GM12878 (cell line): ENCODE measurements around the gene KIF14. TPM values are rescaled to one million over a fixed set of nuclear protein-coding genes. Genes with fewer than 3 reads are reported as not detected.

Source experiments
- ATAC-seq: fragments of 200-7000 bp; cut with Tn5 transposase; 3 replicates; pipeline ENCODE4 v1.9.1; 2020; ENCODE audit warnings: mild to moderate bottlenecking, moderate library complexity
- BruUV-seq: library from RNA; stranded (reverse); fragments of 400-500 nt; replicated peaks from 2 replicates; lab custom pipeline; 2021; lab: Mats Ljungman, UMichigan
- CTCF ChIA-PET: fragments of 300-600 bp; sonication (Branson Sonifier 250); formaldehyde crosslinking; extraction: SDS; loops from one replicate; lab custom pipeline; 2021; ENCODE audit warnings: inconsistent platforms; lab: Yijun Ruan, JAX
- POLR2A ChIA-PET: fragments of 350-600 bp; formaldehyde crosslinking; extraction: SDS; loops from one replicate; lab custom pipeline; 2021; ENCODE audit warnings: inconsistent platforms; lab: Charles Lee
- RAD21 ChIA-PET: fragments of 300-600 bp; sonication (Branson Sonifier 250); formaldehyde crosslinking; loops from one replicate; lab custom pipeline; 2023; ENCODE audit warnings: antibody characterized with exemption; ENCODE audit not compliant: unreplicated experiment; lab: Charles Lee
- SMC1A ChIA-PET: fragments of 300-600 bp; sonication (Branson Sonifier 250); formaldehyde crosslinking; loops from one replicate; lab custom pipeline; 2023; ENCODE audit not compliant: unreplicated experiment, uncharacterized antibody; lab: Charles Lee
- DNase-seq: peaks from one replicate; pipeline ENCODE4 v3.0.0-alpha.2; 2011; ENCODE audit warnings: low read depth, low spot score
- FAIRE-seq: peaks from 3 replicates; lab custom pipeline; 2011; peaks lifted over from hg19 to GRCh38; lab: Jason Lieb, UNC
- H2AFZ ChIP-seq: 2 replicates; pipeline ENCODE4 v1.6.0; 2011; ENCODE audit warnings: low read depth, low read length, control low read depth; ENCODE audit not compliant: control insufficient read depth
- H3K27ac ChIP-seq: 2 replicates; pipeline ENCODE4 v1.5.1; 2011; ENCODE audit warnings: control low read depth; ENCODE audit not compliant: control insufficient read depth, insufficient read depth
- H3K27me3 ChIP-seq, 2 experiments: replicated peaks in 1 of 2; 2 replicates each; pipeline versions ENCODE4 v1.6.0 to v1.6.1; 2011; ENCODE audit warnings: low read length in 1 of 2; ENCODE audit not compliant: control insufficient read depth in 2 of 2, insufficient read depth in 2 of 2
- H3K36me3 ChIP-seq, 2 experiments: 2 replicates each; pipeline ENCODE4 v1.5.1; 2011; ENCODE audit warnings: low read length in 1 of 2; ENCODE audit not compliant: control insufficient read depth in 2 of 2, insufficient read depth in 2 of 2
- H3K4me1 ChIP-seq: 2 replicates; pipeline ENCODE4 v1.6.1; 2011; ENCODE audit warnings: mild to moderate bottlenecking, low read length, moderate library complexity, mixed read lengths; ENCODE audit not compliant: control insufficient read depth, insufficient read depth
- H3K4me2 ChIP-seq: 2 replicates; pipeline ENCODE4 v1.6.0; 2011; ENCODE audit warnings: control low read depth; ENCODE audit not compliant: control insufficient read depth, insufficient read depth
- H3K4me3 ChIP-seq: fragments of 200-600 bp; sonication (generic); 2 replicates; pipeline ENCODE4 v1.5.1; 2016
- H3K79me2 ChIP-seq: 2 replicates; pipeline ENCODE4 v1.6.0; 2011; ENCODE audit warnings: low read length; ENCODE audit not compliant: control insufficient read depth, insufficient read depth
- H3K9ac ChIP-seq: 2 replicates; pipeline ENCODE4 v1.8.0; 2011; ENCODE audit warnings: low read length, control low read depth, mixed read lengths; ENCODE audit not compliant: control insufficient read depth, insufficient read depth
- H3K9me3 ChIP-seq: replicated peaks from 3 replicates; pipeline ENCODE4 v1.5.1; 2011; ENCODE audit warnings: mild to moderate bottlenecking, low read length; ENCODE audit not compliant: control insufficient read depth, insufficient read depth
- H4K20me1 ChIP-seq: 2 replicates; pipeline ENCODE4 v1.6.0; 2011; ENCODE audit not compliant: control insufficient read depth, insufficient read depth
- CREB1 ChIP-seq: IDR thresholded peaks from 2 replicates; pipeline ENCODE4 v1.6.1; 2012; ENCODE audit warnings: low read depth, mild to moderate bottlenecking, inconsistent platforms
- ETV6 ChIP-seq, 2 experiments: fragments of 450-650 bp in 1 of 2; IDR thresholded peaks in 1 of 2; conservative IDR thresholded peaks in 1 of 2; 2 replicates each; pipeline ENCODE4 v1.6.1; 2014; ENCODE audit warnings: antibody characterized with exemption in 1 of 2, borderline replicate concordance in 1 of 2, low read depth in 1 of 2, mild to moderate bottlenecking in 1 of 2, moderate library complexity in 1 of 2
- JUNB ChIP-seq: IDR thresholded peaks from 2 replicates; pipeline ENCODE4 v1.6.1; 2016; ENCODE audit warnings: antibody characterized with exemption, mild to moderate bottlenecking
- SPI1 ChIP-seq: IDR thresholded peaks from 2 replicates; pipeline ENCODE4 v1.6.1; 2011; ENCODE audit warnings: low read depth, mild to moderate bottlenecking, low read length, moderate library complexity, borderline replicate concordance; ENCODE audit not compliant: insufficient read depth
- SREBF1 ChIP-seq: IDR thresholded peaks from 2 replicates; pipeline ENCODE4 v1.6.1; 2012; ENCODE audit warnings: mild to moderate bottlenecking, low read length
- ZSCAN29 ChIP-seq: fragments of 450-650 bp; IDR thresholded peaks from 2 replicates; pipeline ENCODE4 v1.6.1; 2017; ENCODE audit warnings: mild to moderate bottlenecking, moderate library complexity
- WGBS: methylation state at CpG from one replicate; pipeline ENCODE4 v1.1.6; 2016; ENCODE audit warnings: low lambda C conversion rate; ENCODE audit not compliant: insufficient replicate concordance, insufficient coverage; ENCODE audit errors: missing lambda C conversion rate; 5-methylcytosine and 5-hydroxymethylcytosine counted together
- in situ Hi-C: fragments of 300-500 bp; cut with MboI; formaldehyde crosslinking; loops from 9 replicates; pipeline ENCODE4 v1.14.3; 2018; ENCODE audit warnings: mixed read lengths
- intact Hi-C: fragments of 100-400 bp; cut with micrococcal nuclease; formaldehyde crosslinking; loops from one replicate; pipeline ENCODE4 v1.14.2; 2022; ENCODE audit not compliant: unreplicated experiment
- polyA plus RNA-seq, 11 experiments: library from polyadenylated mRNA; depleted of rRNA in 4 of 11; unstranded in 6 of 11; stranded (reverse) in 5 of 11; fragments of >200 nt; fragmentation: Nextera tagmentation in 4 of 11; fragmentation: Illumina TruSeq in 1 of 11; extraction: Ambion mirVana in 4 of 11; extraction: Trizol in 1 of 11; gene quantifications; 1 replicate in 1 of 11; 2 replicates in 10 of 11; pipeline versions ENCODE4 v1.2.1 to v1.2.3, GENCODE V29; 2011 to 2016; ENCODE audit warnings: inconsistent platforms in 2 of 11, missing spikeins in 2 of 11, low read depth in 1 of 11
- total RNA-seq, 4 experiments: library from RNA; depleted of rRNA in 3 of 4; stranded (reverse); fragments of >200 nt in 3 of 4; fragmentation: Illumina TruSeq in 1 of 4; extraction: Trizol in 1 of 4; gene quantifications; 2 replicates each; pipeline versions ENCODE4 v1.2.1 to v1.2.3, GENCODE V29; 2013 to 2021
- TF ChIP-seq, protein P1 (sequence below): IDR thresholded peaks from 2 replicates; pipeline ENCODE4 v1.6.1; 2011; ENCODE audit warnings: low read depth, low read length, improper control_type of control experiment, borderline replicate concordance
- TF ChIP-seq, protein P2 (sequence below): fragments of 450-650 bp; conservative IDR thresholded peaks from 2 replicates; pipeline ENCODE4 v1.6.1; 2017; ENCODE audit warnings: mild to moderate bottlenecking, moderate library complexity

KIF14 gene
- total and polyA plus RNA-seq, 10 of the 15 experiments (the other 5 are each of a cell fraction or from before 2014, with no cell fraction given), result 6.8 to 25.5 (median 14.4) TPM

DNA sequence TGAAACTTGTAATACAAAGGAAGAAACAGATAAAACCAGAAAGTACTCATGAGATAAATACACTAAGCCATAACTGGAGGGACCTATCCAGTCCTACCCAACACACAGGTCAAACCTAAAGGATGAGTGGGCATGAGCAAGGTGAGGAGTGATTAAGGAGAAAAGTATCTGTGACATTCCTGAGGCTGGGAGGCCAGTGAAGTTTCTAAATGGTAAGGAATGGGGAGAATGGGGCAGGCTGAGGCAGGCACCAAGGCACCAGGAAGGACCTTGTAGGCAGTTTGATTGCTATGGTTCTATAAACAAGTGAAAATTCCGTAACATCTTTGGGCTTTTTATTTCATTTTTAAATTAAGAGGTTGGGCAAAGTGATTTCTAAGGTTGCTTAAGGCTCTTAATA, 38.7 kb upstream of the KIF14 start:
- intact Hi-C loops, result no loop called here
- ATAC-seq, result no peak
- BruUV-seq, result no TSS peak
- WGBS, result 100% methylated on average over 1 of the region's 1 CpG
- RAD21 ChIA-PET, result no interaction called here
- Histone ChIP-seq H3K4me2 (no peak overlapping the region), H3K27ac (no peak overlapping the region), H3K79me2 (no peaks in the 10 kb centered on the region; the same call in 1 of the 2 replicates), H3K4me3 (no peak overlapping the region), H2AFZ (no peak overlapping the region)
- CTCF ChIA-PET, result interaction anchor here (0.7 to 1.2 kb wide), 3 partner anchors 35 to 37 kb away, joined by 3 to 5 read pairs (median 3); no protein-coding TSS in a partner anchor
- SMC1A ChIA-PET, result interaction anchor here (1.2 to 6.2 kb wide), 4 partner anchors 10 to 142 kb away, joined by 3 to 31 read pairs (median 4); partner anchors contain the start of gene DDX59
- TF ChIP-seq ETV6 (conservative IDR thresholded peaks at IDR 0.05 in 1 of 2, IDR thresholded peaks at IDR 0.05 in 1 of 2; ENCODE audit: borderline replicate concordance in 1 of 2, low read depth in 1 of 2) (no peak), SREBF1 (no peak), ZSCAN29 (no peak), CREB1 (no peak), JUNB (no peak), SPI1 (no peak)
- TF ChIP-seq, protein P1, sequence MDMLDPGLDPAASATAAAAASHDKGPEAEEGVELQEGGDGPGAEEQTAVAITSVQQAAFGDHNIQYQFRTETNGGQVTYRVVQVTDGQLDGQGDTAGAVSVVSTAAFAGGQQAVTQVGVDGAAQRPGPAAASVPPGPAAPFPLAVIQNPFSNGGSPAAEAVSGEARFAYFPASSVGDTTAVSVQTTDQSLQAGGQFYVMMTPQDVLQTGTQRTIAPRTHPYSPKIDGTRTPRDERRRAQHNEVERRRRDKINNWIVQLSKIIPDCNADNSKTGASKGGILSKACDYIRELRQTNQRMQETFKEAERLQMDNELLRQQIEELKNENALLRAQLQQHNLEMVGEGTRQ, result no peak
- TF ChIP-seq, protein P2, sequence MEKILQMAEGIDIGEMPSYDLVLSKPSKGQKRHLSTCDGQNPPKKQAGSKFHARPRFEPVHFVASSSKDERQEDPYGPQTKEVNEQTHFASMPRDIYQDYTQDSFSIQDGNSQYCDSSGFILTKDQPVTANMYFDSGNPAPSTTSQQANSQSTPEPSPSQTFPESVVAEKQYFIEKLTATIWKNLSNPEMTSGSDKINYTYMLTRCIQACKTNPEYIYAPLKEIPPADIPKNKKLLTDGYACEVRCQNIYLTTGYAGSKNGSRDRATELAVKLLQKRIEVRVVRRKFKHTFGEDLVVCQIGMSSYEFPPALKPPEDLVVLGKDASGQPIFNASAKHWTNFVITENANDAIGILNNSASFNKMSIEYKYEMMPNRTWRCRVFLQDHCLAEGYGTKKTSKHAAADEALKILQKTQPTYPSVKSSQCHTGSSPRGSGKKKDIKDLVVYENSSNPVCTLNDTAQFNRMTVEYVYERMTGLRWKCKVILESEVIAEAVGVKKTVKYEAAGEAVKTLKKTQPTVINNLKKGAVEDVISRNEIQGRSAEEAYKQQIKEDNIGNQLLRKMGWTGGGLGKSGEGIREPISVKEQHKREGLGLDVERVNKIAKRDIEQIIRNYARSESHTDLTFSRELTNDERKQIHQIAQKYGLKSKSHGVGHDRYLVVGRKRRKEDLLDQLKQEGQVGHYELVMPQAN, result no peak
- TF ChIP-seq, all 136 proteins: peak for 0
- POLR2A ChIA-PET, result interaction anchor here (1.5 to 3.4 kb wide), 2 partner anchors 8 to 10 kb away, joined by 5 to 10 read pairs; no protein-coding TSS in a partner anchor
- Histone ChIP-seq H3K9me3 (no peaks in the 10 kb centered on the region), H3K9ac (no peak overlapping the region), H3K4me1 (peaks cover 16% of the 10 kb centered on the region), H4K20me1 (no peaks in the 10 kb centered on the region), H3K36me3 (peaks cover 5 to 24% of the 10 kb centered on the region in 2 experiments), H3K27me3 (no peaks in the 10 kb centered on the region)
- in situ Hi-C loops, result no loop called here
- FAIRE-seq (no peak), DNase-seq (no peak)
